Skeletal muscle tissue (tissue), 4 donors: Measurements from ENCODE around the gene OAS2. TPM values are rescaled to one million over a fixed set of nuclear protein-coding genes. Genes with fewer than 3 reads are reported as not detected.

Experiments
- H3K27ac ChIP-seq: one replicate; pipeline ENCODE4 v1.7.0; 2013; ENCODE audit warnings: mild to moderate bottlenecking, low read depth, low read length, inconsistent platforms
- H3K27me3 ChIP-seq, 3 donors: one replicate each; pipeline ENCODE4 v1.7.0; 2013; ENCODE audit warnings: low read length in 3 of 3; ENCODE audit not compliant: control insufficient read depth in 3 of 3, insufficient read depth in 3 of 3
- H3K36me3 ChIP-seq, 3 donors: one replicate each; pipeline ENCODE4 v1.7.0; 2013; ENCODE audit warnings: low read length in 3 of 3; ENCODE audit not compliant: control insufficient read depth in 3 of 3, insufficient read depth in 3 of 3
- H3K4me1 ChIP-seq, 3 donors: one replicate each; pipeline ENCODE4 v1.7.0; 2013; ENCODE audit warnings: low read length in 3 of 3, mild to moderate bottlenecking in 3 of 3; ENCODE audit not compliant: control insufficient read depth in 3 of 3, insufficient read depth in 3 of 3
- H3K4me3 ChIP-seq, 3 donors: one replicate each; pipeline ENCODE4 v1.7.0; 2013; ENCODE audit warnings: low read length in 3 of 3
- H3K9ac ChIP-seq, 3 donors: one replicate each; pipeline ENCODE4 v1.7.0; 2013; ENCODE audit warnings: low read length in 3 of 3, mild to moderate bottlenecking in 3 of 3, moderate library complexity in 2 of 3, low read depth in 1 of 3
- H3K9me3 ChIP-seq, 3 donors: one replicate each; pipeline ENCODE4 v1.7.0; 2013; ENCODE audit warnings: low read length in 3 of 3; ENCODE audit not compliant: control insufficient read depth in 3 of 3
- total RNA-seq: library from RNA; depleted of rRNA; stranded (reverse); fragments of >200 nt; gene quantifications from one replicate; pipeline ENCODE4 v1.2.3, GENCODE V29; 2014
- donor health status: Osteomylitis.

Gene OAS2
- 6.8 TPM for total RNA-seq

DNA sequence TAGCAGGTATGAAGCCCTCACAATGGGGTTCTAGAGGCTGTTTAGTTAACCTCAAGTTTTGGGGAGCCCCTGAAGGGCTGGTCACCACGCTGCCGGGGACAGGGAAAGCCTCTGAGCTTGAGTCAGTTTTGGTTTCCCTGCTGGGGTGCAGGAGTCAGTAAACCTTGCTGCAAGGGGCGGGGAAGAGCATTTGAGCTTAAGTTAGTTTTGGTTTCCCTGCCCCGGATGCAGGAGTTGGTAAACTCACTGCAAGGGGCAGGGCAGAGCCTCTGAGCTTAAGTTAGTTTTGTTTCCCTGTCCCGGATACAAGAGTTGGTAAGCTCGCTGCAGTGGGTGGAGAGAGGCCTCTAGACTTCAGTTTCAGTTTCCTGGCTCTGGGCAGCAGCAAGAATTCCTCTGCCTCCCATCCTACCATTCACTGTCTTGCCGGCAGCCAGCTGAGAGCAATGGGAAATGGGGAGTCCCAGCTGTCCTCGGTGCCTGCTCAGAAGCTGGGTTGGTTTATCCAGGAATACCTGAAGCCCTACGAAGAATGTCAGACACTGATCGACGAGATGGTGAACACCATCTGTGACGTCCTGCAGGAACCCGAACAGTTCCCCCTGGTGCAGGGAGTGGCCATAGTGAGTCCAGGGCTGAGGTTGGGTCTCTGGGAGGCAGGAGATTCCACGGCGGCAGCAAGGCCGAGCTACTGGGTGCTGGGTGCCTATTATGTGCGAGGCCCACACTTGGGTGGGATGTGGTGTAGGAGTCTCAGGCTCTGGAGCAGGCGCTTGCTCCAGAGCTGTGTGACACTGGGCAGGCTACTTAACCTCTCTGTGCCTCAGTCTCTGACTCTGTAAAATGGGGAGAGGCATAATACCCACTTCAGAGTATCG is at the start of gene OAS2:
Gene OAS2, plus strand, starts transcription at position 357 of the 878 bp plus-strand sequence. Its CDS starts 90 bp downstream, at position 447.
- Histone ChIP-seq H3K4me3 (peak within 1 kb of the TSS; percentile 71 to 82 (median 73)), H3K9me3 (no peaks in the 10 kb centered on the region), H3K27me3 (no peaks in the 10 kb centered on the region), H3K9ac (peak within 1 kb of the TSS; percentile 66 to 73 (median 66)), H3K36me3 (no peaks in the 10 kb centered on the region), H3K4me1 (peaks cover 5 to 6% (median 6%) of the 10 kb centered on the region in 3 donors), H3K27ac (peak within 1 kb of the TSS; percentile 74)

GRCh38 chr12:112928978-112929377 is 49.3 kb upstream of the OAS2 start:
- Histone ChIP-seq H3K9ac (no peak overlapping the region), H3K27me3 (no peaks in the 10 kb centered on the region), H3K27ac (no peak overlapping the region), H3K9me3 (peaks cover 0 to 7% (median 0%) of the 10 kb centered on the region in 3 donors), H3K36me3 (no peaks in the 10 kb centered on the region), H3K4me1 (no peaks in the 10 kb centered on the region), H3K4me3 (no peak overlapping the region)

DNA sequence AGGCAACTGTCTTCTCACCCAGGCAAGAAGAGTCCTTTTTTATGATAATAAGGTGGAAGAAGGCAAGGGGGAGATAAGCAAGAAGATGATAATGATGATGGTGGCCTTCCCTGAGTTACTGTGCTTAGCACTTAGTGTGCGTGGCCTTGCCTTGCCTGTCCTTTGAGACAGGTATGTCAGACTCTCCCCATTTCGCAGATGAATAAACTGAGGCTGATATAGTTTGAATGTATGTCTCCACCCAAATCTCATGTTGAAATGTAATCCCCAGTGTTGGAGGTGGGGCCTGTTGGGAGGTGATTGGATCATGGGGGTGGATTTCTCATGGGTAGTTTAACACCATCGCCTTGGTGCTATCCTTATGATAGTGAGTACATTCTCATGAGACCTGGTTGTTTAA is 48.6 kb upstream of the OAS2 start:
- H3K36me3 ChIP-seq, result no peaks in the 10 kb centered on the region
- no peaks in the 10 kb centered on the region for H3K4me1 ChIP-seq
- peaks cover 0 to 7% (median 0%) of the 10 kb centered on the region in 3 donors for H3K9me3 ChIP-seq
- H3K27ac ChIP-seq, result no peak overlapping the region
- no peaks in the 10 kb centered on the region for H3K27me3 ChIP-seq
- H3K4me3 ChIP-seq, result no peak overlapping the region
- H3K9ac ChIP-seq, result no peak overlapping the region

DNA sequence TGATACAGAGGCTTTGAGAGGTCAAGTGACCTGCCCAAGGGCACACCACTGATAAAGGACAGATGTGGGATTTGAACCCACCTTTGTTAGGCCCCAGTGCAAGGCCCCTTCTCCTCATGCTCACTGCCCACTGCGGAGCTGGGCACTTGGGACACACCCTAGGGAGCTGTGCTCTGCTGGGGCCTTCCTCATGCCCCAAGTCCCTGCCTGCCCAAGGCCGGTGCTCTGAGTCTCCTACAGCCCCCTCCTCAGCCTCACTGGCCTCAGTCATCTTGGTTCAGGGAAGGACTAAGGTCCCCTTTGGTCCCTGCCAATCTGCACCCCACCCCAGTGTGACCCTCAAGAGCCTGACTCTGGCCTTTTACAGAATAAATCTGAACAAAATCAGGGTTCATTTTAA is 48.0 kb upstream of the OAS2 start:
- Histone ChIP-seq H3K4me1 (no peaks in the 10 kb centered on the region), H3K27ac (no peak overlapping the region), H3K9ac (no peak overlapping the region), H3K36me3 (no peaks in the 10 kb centered on the region), H3K4me3 (no peak overlapping the region), H3K9me3 (peaks cover 0 to 7% (median 0%) of the 10 kb centered on the region in 3 donors), H3K27me3 (no peaks in the 10 kb centered on the region)

GRCh38 chr12:112932485-112933128 is 45.7 kb upstream of the OAS2 start:
- H3K9me3 ChIP-seq, result peaks cover 0 to 4% (median 0%) of the 10 kb centered on the region in 3 donors
- H3K4me3 ChIP-seq, result no peak overlapping the region
- no peaks in the 10 kb centered on the region for H3K27me3 ChIP-seq
- H3K27ac ChIP-seq, result no peak overlapping the region
- H3K4me1 ChIP-seq, result no peaks in the 10 kb centered on the region
- no peak overlapping the region for H3K9ac ChIP-seq
- no peaks in the 10 kb centered on the region for H3K36me3 ChIP-seq

- peaks cover 0 to 5% (median 0%) of the 10 kb centered on the region in 3 donors for H3K4me1 ChIP-seq
- H3K27ac ChIP-seq, result no peak overlapping the region
- no peaks in the 10 kb centered on the region for H3K9me3 ChIP-seq
- H3K9ac ChIP-seq, result no peak overlapping the region
- H3K4me3 ChIP-seq, result no peak overlapping the region
- H3K27me3 ChIP-seq, result no peaks in the 10 kb centered on the region
- no peaks in the 10 kb centered on the region for H3K36me3 ChIP-seq
These were observed 45.2 kb upstream of the OAS2 start for GRCh38 chr12:112933129-112933505.

GRCh38 chr12:112936264-112936663 is 42.1 kb upstream of the OAS2 start:
- H3K4me1 ChIP-seq, result peaks cover 10 to 25% (median 12%) of the 10 kb centered on the region in 3 donors
- H3K9me3 ChIP-seq, result no peaks in the 10 kb centered on the region
- no peak overlapping the region for H3K27ac ChIP-seq
- H3K9ac ChIP-seq, result no peak overlapping the region
- H3K4me3 ChIP-seq, result no peak overlapping the region
- H3K27me3 ChIP-seq, result peaks cover 0 to 10% (median 0%) of the 10 kb centered on the region in 3 donors
- no peaks in the 10 kb centered on the region for H3K36me3 ChIP-seq

- no peak overlapping the region for H3K4me3 ChIP-seq
- no peaks in the 10 kb centered on the region for H3K9me3 ChIP-seq
- peaks cover 10 to 25% (median 12%) of the 10 kb centered on the region in 3 donors for H3K4me1 ChIP-seq
- peaks cover 0 to 2% (median 0%) of the 10 kb centered on the region in 3 donors for H3K36me3 ChIP-seq
- H3K9ac ChIP-seq, result no peak overlapping the region
- H3K27ac ChIP-seq, result no peak overlapping the region
- H3K27me3 ChIP-seq, result peaks cover 0 to 10% (median 0%) of the 10 kb centered on the region in 3 donors
These were observed 41.4 kb upstream of the OAS2 start for GRCh38 chr12:112936927-112937326.

GRCh38 chr12:112937741-112938719 is 40.3 kb upstream of the OAS2 start, which contains the start of gene OAS3:
Gene OAS3, plus strand, starts transcription at chr12:112938474. Its CDS starts 57 bp downstream, at chr12:112938531.
- peaks cover 10 to 25% (median 12%) of the 10 kb centered on the region in 3 donors for H3K4me1 ChIP-seq
- no peaks in the 10 kb centered on the region for H3K9me3 ChIP-seq
- H3K36me3 ChIP-seq, result peaks cover 0 to 2% (median 0%) of the 10 kb centered on the region in 3 donors
- H3K9ac ChIP-seq, result peak within 1 kb of the TSS; percentile 47 to 82 (median 81)
- peaks cover 0 to 10% (median 0%) of the 10 kb centered on the region in 3 donors for H3K27me3 ChIP-seq
- peak within 1 kb of the TSS; percentile 74 to 88 (median 79) for H3K4me3 ChIP-seq
- peak within 1 kb of the TSS; percentile 32 for H3K27ac ChIP-seq
